Epidermal melanocyte (primary cell): ENCODE measurements around the gene MPND.

ENCODE experiments used
- DNase-seq: peaks from one replicate; pipeline ENCODE4 v3.0.0; 2011; ENCODE audit warnings: low spot score; ENCODE audit not compliant: insufficient read length

The MPND gene

DNA sequence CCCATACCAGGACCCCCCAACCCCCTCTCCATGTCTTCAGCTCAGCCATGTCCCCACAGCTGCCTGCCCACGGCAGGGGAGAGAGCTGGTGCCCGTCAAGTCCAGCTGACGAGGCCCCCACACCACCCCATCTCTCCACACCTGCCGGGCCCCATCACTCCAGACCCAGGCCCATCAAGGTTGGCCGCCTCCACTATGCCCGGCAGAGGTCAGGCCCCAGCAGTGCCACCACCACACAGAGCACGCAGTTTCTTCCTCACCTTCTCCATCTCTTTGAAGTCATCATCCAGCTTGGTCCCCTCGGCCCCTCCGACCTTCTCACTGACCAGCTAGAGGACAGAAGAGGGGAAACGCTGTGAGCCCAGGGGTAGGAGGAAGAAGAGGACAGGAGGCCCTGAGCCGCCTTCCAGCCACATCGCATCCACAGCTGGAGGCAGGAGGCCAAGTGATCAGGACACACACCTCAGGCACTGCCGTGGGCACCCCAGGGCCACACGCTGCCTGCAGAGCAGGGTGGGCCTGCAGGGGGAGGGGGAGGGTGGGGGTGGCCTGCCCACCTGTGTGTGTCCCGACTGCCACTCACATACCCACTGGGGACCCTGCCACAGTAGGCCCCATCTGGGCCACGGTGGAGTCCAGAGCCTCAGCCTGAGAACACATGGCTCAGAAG lies 23.4 kb downstream of the MPND start:
- DNase-seq, result no peak

DNA sequence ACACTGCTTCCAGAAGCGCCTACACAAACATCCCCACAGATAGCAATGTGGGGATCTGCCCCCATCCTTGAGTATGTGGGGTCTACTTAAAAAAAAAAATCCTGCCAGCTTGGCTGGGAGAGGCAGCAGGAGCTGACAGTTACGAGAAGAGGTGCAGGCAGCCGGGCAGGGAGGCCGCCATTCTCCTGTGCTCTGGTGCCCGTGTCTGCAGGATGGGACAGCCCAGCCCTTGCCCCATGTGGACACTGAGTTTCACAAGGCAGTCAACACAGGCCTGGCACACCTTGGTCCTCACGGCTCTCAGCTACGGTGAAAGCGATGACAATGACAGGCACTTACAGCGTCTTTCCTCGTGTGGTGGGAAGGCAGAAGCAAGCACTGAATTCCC lies 24.0 kb downstream of the MPND start:
- DNase-seq, result peak; percentile 3

DNA sequence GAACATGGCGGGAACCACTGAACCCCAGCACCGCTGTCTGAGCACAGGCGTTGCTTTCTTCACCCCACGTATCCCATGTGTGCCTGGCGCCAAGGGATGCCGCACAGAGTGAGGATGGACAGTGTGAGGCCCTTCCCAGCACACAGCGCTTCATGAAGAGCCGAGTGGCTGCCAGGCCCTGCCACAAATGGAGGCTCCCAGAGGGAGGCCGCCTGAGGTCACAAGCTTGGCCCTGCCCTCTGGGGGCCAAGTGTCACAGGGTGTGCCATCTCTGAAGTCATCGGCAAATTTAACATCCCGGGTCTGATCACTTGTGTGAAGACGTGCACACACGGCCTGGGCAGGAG lies 24.4 kb downstream of the MPND start:
- DNase-seq, result no peak

DNA sequence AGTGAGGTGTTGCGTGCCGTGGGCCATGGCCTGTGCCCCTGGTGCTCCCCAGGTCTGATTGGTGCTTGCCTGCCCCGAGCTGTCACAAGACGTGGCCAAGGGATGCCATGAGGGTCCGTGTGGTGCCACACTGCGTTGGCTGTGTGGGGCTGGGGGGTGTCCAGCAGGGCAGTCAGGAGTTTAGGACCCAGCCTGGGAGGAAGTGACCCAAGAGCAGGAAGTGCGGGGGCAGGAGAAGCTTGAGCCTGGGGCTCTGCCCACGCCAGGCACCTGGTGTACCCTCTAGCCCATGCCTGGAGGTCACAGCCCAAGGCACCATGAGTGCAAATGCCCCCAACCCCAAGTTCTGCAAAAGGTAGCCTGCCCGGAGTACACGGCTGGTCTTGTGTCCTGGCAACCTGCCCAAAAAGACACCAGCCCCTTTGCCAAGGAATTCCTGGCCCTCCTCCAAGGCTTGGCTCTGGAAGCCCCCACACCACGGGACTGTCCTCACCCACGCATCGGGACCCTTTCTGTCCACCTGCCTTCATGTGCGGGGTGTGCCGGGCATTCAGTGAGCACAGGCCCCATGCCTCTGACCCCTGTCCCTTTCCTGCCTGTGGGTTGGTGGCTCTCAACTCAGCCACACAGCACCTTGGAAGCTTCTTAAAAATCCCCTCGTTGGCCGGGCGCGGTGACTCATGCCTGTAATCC lies 24.9 kb downstream of the MPND start:
- DNase-seq, result no peak

DNA sequence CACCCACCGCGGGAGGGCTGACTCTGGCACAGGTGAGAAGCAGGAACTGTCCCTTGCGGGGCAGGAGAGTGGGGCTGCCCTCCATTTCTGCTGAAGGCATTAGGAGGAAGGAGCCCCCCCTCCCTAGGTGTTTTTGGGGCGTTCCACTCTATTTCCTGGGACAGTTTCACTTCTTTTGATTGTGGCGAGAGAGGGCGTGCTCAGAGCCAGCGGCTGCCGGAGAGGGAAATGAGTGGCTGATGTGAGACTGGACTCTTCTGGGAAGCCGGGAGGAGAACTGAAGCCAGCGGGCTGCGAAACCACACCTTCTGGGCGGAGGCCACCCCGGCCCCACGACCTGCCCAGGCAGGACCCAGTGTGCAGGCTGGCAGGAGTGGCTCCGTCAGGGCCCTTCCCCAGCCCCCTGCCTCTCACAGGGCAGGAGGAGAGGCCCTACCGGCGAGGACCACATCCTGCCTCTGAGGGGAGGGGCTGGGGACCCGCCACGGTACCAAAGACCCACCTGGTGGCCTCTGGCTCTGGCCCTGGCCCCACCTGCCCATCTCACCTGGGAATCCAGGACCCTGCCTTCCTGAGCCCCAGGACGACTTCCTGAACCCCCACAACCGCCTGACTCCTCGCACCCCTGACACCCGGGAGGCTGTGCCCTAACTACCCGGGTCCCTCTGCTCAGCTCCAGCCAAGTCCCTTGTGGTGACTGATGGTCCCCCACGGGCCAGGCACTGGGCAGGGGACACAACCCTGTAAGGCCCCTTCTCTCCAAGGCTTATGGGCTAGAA lies 25.9 kb downstream of the MPND start:
- DNase-seq, result peak; percentile 11

DNA sequence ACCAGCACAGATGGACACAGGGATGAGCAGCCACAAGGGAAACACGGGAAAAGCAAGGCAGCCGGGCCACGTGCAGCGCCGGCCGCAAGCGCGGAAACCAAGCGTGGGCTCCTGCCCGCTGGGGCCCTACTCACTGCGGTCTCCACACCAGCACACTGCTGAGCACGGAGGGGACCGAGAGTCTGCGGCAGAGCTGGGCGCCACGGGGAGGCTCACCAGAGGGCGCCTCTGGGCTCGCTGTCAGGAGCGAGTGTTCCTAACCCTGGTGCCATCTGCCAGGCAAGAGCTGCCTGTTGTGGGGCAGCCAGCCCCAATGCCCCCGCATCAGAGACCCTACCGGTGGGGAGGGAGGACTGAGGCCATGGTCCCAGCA lies 26.5 kb downstream of the MPND start:
- peak; percentile 43 for DNase-seq

DNA sequence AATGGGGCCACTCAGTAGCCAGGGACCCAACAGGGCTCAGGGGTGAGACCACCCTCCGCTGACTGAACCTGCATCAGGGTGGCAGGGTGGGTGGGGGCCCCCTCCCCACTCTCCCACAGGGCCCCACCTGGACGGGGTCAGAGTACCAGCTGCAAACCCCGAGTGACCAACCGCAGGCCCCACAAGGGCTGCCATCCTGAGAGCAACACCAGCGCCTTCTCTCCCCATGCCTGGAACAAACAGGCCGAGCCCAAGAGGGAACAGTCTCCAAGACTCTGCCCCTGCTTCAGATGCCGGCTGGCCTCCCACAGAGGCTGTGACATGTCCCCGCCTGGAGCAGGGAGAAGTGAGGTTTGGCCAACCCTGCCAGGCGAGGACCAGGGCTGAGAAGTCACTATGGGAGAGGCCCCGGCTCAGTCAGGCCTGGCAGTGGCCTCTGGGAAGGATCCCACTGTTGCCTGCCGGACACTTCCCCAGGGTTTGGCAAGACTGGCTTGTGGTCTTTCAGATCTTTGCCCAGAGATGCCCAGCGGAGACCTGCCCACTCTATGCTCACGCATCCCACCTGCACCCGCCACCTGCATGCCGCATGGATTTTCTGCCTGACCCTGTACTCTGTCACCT lies 27.2 kb downstream of the MPND start:
- DNase-seq, result no peak

DNA sequence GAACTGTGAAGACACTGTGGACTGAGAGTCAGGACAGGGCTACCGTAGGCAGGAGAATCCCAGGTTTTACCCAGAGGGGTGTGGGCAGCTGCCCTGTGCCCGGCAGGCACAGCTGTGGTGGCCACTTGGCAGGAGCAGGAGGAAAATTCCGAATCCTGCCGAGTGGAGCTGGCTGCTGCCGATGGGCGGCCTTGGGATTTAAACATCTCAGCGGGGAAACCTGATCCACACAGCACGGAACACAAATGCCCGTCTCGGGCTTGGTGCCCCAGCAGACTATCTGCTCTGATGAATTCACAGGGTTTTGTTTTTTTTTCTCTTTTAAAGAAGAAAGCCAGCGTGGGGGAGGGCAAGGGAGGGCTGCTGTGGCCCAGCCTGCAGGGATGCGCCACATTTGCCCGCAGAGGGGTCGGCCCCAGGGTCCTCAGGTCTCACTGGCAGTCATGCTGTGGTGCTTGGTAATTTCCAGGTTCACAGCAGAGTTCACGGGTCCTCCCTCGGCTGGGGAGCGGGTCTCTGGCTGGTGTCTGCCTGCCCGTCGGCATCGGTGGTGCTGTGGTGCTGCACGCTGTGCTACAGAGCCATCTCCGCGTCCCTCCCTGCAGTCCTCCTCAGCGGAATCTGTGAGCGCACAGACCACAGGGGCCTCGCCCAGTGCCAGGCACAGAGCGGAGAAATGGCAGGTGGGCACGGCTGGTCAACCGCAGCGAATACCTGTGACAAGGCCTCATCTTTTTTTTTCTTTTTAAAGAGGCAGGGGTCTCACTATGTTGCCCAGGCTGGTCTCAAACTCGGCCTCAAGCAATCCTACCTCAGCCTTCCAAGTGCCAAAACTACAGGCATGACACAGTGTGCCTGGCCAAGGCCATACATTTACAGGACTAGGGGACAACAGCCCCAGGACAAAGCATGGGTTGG lies 28.1 kb downstream of the MPND start:
- DNase-seq, result no peak

DNA sequence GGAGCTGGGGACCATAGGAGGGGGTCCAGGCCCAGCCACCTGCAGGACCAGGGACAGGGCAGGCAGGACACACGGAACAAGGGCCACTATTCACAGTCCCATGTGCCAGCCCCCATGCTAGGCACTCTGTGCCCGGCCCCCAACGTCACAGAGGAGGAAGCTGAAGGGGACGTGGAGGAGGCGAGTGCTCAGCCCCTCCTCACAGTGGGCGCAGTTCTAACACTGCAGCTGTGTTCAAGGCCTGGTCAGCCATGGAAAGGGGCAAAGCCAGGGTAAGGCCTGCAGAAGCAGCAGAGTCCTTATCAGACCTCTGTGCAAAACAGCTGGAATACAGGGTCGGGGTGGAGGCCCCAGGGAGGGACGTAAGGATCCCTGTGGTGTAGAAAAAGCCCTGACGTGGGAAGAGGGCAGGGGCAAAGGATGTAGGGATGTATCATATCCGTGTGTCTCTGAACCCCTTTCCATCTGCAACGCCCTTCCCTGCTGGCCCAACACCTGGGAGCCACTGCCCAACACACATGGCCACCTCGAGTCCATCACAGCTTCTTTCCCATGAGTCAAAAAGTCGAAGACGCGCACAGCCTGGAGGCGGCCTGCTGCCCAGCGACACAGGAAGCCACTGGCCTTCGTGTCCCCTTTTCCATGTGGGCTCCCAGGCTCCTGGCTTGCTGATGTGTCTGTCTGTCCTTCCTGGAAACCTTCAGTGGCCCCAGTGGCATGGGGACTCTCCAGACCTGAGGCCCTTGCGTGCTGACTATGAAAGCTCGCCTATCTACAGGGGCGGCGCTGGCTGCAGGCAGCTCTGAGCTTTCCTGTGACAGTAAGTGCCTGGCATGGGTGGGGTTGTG lies 29.0 kb downstream of the MPND start:
- DNase-seq, result no peak

DNA sequence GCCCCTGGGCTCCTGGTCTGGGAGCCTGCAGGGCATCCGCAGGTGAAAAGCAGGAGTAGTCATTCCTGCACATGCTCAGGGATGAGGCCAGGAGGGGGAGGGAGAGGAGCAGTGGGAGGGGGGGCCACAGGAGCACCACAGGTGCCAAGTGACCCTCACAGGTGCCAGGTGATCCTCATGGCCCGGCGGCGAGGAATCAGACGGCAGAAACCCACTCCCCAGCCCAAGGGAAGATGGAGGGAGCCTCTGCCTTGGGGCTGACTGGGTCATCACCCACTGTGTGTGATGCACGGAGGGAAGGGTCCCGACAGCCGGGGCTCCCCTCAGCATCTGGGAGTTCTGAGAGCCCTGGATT lies 29.6 kb downstream of the MPND start:
- no peak for DNase-seq

DNA sequence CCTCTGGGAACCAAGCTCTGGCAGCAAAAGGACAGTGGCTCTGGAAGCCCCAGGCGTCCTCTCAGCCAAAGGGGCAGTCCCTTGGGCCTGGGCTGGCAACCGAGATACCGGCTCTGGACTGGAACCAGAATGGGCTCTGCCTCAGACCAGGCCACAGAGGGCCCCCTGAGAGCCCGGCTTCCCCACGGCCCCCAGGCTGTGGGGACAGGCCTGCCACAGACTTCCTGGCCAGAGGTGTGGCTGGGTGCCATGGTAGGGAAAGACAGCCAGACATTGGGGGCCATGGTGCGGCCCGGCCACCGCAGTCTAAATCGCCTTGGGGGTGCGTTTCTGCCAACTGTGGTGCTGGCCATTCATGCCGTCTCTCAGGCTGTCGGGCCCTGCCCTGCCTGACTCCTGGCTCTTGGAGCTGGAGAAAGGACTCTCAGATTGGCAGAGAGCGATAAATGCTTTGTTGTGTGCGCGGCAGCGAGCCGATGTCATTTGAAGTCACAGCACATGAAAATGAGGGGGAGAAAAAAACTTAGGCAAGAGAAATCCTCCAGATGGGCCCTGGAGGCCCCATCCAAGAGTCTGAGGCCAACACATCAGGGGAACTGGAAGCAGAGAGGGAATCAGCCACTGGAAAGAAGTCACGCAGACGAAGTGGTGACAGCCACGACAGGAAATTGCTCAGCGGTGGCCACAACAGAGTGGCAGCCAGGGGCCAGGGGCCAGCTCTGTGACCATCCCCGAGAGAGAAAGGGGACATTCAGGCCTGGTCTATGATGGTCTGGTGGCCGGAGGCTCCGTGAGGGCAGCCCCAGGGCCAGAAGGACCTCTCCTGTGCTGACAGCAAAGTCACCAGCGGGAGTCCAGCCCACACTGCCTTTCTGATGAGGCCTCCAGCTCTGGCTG lies 30.5 kb downstream of the MPND start:
- DNase-seq, result no peak

DNA sequence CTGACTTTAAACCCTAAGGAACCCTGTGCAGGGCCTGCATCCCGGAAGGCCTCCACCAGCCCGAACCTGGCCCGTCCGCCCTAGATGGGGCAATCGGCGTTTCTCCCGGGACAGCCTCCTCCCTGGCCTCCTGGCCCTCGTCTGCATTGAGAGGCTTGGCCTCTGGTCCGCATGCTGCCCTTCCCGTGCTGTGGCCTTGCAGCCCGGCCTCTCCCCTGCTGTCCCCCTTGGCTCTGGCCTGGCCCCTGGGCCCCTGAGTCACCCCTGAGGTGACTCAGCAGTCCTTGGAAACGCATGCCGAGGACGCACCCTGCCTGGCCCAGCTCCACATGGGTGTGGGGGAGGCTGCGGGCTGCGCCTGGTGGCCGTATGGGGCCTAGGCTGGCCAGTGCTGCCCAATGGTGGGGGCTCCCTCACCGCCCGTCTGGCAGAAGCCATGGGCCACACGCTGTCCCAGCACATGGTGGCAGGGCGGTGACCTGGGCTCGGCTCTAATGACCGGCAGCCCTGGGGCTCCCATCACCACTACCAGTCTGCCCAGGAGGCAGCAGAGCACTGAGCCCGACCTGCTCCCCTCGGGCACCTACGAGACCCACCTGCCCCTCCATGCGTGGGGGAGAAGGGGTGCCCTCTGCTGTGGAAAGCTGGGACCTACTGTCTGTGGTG lies 31.3 kb downstream of the MPND start:
- no peak for DNase-seq

DNA sequence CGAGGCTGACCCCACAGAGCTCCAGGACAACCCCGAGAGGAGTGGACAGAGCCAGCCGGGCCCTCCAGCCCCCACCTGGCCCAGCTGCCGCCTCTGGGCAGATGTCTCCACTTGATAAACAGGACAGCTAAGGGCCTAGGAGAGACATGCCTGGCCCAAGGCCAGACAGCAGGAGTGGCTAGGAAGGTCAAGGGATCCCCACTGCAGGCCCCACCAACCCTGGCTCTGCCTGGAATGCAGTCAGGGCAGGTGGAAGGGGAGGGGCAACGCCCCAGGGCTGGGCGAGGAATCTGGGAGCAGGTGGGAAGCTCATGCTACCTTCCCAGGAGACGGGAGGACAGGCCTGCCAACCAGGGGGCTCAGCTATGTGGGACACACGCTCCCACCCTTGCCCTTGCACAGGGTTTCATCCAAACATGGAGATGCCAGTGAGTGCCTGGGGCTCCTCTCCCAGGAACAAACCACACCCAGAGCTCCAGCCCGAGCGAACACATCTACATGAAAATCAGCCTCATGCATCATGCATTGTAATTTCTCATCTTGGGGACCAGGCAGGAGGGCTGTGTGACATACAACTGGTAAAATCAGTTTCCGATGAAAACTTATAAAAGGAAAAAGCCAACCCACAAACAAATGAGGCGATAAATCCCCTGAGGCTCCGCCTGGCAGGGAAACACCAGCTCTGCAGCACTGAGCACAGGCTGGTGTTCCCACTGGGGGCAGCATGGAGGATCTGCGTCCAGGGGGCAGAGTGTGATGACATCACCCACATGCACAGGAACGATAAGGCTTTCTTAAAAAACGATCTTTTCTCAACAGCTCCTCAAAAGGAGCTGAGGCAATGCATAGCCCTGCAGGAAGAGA lies 32.0 kb downstream of the MPND start:
- DNase-seq, result no peak

DNA sequence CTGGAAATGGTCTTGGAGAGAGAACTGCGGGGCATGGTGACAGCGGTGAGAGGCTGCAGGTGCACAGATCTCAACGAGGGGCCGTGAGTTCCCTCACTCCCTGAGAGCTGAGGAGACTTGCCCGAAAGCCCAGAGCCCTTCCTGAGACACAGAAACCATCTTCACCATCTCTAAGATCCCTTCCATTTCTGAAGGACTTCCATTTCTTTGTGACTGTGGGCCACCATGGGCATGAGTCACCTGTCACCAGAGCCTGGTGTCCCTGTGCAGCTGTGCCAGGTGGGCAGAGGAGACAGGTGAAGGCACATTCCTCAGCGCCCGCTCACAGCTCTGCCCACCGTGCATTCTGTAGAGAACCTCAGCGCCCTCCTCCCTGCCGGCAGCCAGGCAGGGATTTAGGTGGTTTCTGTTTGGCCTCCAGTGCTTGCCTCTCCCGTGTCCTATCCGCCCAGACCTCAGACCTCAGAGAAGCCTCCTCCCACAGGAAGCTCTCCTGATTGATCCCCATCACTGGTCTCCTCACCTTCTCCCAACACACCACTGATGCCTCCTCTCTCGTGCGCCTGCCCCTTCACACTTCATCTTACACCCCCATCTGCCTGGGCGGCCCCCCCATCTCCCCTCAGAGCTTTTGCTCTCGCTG lies 32.8 kb downstream of the MPND start:
- no peak for DNase-seq

DNA sequence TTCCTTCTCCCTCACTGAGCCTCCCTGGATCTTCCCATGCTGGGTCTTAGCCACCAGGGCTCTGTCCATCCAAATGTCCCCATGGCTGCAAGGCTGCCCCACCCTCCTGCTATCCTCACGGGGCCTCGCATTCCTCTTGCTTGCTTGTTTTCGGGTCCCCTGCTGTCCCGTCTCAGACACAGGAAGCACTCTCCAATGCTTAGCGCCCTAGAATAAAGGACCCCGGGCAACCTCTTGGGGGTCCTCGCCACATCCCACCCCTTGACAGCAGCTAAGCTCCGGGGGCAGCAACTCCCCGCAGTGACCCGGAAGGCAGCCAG lies 33.3 kb downstream of the MPND start:
- DNase-seq, result no peak

DNA sequence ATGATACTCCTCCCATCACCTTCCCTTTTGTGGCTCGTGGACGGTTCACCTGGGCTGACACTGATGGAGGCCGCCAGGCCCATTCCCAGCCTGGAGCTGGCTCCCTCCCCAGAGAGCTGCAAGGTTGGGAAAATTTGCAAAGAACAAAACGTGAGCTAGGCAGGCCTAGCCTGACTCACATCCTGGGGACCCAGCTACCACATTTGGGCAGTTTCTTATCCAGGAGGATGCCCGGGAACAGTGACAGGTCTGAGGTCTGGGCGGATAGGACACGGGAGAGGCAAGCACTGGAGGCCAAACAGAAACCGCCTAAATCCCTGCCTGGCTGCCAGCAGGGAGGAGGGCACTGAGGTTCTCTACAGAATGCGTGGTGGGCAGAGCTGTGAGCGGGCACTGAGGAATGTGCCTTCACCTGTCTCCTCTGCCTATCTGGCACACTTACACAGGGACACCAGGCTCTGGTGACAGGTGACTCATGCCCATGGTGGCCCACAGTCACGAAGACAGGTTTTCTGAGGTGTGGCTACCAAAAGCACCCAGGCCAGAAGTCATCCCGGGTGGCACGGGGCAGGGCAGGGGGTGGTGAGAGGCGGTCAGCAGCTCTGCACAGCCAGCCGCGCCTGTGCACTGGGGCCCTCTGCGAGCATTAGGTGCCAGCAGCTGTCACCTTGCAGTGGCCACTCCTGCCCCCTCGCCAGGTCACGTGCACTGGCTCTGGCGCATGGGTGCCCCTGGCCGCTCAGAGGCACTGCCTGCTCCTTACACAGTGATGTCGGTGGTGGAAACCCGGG lies 33.8 kb downstream of the MPND start:
- no peak for DNase-seq

DNA sequence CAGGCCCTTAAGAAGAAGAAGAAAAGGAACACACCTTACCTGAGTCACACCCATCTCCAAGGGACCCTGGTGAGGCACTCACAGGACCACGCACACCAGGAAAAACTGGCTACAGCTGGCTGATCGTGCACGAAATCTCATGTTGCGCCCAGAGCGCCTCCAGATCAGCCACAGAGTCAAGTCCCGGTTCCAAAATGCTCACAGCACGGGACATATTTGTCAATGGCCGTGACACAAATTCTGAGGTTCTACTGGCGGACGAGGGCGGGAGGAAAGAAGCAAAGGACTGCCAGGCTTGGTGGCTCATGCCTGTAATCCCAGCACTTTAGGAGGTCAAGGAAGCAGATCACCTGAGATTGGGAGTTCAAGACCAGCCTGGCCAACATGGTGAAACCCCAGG lies 35.5 kb downstream of the MPND start:
- no peak for DNase-seq
